Measurements from ENCODE around the gene CLRN3.

CLRN3 gene

DNA sequence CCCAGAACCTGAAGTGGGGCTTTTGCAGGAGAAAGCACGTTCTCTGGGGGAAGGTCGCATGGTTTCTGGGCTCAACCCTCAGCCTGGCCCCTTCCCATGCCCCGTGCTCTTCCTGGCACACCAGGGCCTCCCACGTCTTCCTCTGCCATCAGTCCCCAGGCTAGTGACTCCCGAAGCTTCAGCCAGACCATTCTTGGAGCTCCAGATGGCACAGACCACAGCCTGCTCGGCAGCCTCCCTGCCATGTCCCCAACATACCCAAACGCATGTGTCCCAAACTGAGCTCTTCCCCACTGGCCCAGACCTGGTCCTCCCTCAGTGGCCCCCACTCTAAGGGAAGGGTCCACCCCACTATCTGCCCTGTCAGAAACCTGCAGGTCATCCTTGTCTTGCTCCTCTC is 47.0 kb downstream of the CLRN3 start:
- DNase-seq = no peak

DNA sequence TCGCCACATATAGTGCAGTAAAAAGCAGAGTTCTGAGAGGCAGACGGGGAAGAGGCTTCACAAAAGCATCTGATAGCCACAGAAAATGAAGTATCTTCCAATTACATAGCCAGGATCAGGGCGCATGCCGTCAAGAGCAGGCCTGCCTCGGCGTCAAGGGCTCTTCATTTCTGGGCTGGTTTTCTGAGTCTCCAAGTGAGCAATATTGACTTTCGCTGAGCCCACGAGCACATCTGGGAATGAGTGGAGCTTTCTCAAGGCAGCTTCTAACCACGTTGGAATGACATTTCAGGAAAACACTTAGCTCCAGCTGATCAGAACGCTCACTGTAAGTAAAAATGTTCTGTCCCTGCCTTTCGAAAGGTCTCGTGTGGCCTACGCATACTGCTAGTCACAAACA is 51.9 kb downstream of the CLRN3 start:
- DNase-seq = no peak

DNA sequence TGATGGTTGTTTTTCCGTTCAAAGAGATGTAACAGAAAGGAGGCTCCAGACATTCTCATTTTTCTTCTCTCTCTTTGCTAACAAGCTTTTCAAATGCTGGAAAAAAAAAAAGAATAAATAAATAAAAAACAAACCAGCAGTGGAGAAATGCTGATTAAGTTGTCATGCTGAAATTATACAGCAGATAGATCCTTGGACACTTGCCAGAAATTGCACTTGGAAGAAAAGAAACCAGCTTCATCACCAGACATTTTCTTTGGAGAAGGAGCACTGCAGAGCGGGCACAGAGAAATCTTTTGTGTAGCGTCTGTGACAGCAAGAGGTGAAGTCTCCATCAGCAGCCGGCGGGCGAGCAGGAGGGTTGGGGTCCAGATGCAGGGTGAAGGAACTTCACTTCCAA is 55.8 kb downstream of the CLRN3 start:
- no peak for DNase-seq

DNA sequence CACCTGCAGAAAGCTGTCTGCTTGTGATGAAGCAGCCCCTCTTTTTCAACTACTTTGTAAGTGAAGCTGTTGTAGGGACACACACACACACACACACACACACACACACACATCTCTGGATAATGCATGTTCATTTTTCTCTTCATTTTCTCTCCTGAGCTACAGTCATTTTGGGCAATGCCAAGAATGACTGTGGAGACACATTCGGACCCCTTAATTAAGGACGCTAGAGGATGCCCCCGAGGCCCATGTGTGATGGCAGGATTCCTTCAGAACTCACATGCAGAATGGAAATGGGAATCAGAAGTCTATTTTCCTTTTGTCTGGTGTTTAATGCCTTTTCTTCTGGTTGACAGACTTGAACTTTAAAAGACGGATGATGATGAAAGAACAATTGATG is 56.6 kb downstream of the CLRN3 start:
- no peak for DNase-seq

DNA sequence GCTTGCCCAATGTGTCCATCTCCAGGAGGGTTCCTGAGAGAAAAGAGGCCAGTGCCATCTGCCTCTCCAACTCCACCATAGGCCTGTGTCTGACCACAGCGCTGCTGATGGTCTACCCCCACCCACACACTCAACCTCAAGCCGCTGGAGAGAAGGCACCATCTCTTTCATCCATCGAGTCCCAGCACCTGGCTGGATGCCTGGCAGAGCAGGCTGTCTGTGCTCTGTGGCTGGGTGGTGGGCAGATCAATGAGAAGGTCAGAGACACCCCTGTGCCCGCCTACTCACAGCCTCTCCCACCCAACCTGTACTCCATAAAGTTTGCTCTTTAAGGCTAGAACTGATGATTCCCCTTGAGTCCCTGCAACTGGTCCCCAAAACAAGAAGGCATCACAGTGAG is 58.0 kb downstream of the CLRN3 start:
- DNase-seq = no peak

DNA sequence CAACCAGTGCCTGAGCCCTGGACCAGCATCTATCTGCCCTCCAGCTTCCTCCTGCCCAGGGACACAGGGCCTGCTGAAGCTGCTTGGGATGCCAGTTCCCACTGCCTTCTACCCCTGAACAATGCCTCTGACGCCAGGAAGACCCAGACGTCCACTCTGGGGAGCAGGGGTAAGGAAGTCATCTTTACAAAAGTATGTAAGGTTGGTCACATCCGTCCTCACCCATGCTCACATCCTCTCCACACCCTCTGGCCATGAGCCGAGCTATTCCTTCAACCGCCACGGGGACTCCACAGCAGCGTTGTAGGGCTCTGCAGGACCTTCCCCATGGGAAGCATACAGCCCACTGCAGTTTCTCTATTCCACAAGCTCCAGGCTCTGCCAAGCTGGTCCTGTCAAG is 58.5 kb downstream of the CLRN3 start:
- DNase-seq = no peak

- DNase-seq = no peak
Measured at GRCh38 chr10:127833804-127834203, 58.9 kb downstream of the CLRN3 start.

DNA sequence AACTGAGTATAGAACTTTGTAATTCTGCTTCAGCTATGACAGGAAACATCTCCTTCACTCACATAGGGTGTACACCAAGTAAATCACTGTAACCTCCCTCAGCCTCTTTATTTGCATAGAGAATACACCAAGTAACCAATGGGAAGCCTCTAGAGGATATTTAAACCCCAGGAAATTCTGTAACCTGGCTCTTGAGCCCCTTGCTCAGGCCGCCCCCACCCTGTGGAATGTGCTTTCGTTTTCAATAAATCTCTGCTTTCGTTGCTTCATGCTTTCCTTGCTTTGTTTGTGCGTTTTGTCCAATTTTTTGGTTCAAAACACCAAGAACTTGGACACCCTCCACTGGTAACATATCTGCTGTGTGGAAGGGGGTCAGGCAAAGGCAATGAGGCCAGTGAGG is 60.2 kb downstream of the CLRN3 start:
- DNase-seq = no peak

DNA sequence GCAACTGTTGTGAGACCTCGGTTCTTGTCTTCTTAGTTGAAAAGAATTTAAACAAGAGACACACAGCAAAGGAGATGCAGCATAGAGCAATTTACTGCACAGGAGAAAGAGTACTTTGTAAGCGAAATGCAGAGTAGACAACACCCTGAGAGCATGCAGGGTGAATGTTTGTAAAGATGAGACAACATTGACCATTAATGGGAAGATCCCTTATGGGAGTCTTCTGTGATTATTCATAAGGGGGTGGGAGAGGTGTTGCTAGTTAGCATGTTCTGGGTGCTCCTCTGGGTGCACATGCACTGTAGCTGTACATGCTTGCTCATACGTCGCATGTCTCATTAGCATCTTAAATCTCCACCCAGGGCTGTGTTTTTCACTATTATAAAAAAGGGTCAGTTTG is 62.3 kb downstream of the CLRN3 start:
- no peak for DNase-seq
